ENCODE measurements around the gene TNXB. TPM values are rescaled to one million over a fixed set of nuclear protein-coding genes. Genes with fewer than 3 reads are reported as not detected.
A peak's percentile ranks its signal among the peaks of the same experiment; 100 is the strongest.
"Not testable (repeated sequence)": the region's sequence is repeated elsewhere in the genome, so short reads cannot be mapped to it uniquely, and the experiment has no call there.

The TNXB gene
- total RNA-seq, 3 donors from 2014 or later, result 20.1 to 87.0 (median 36.9) TPM

- H3K36me3 ChIP-seq (ENCODE audit: low read depth), result no peaks in the 10 kb centered on the region
- H3K4me3 ChIP-seq, result no peak overlapping the region
- TF ChIP-seq CTCF (IDR thresholded peaks at IDR 0.05), result no peak
- intact Hi-C loops (cut with DNase I, micrococcal nuclease), result no loop called here
- H3K4me1 ChIP-seq (ENCODE audit: low read depth), result peaks cover 3% of the 10 kb centered on the region
- ATAC-seq (no peak), DNase-seq (no peak)
- no peaks in the 10 kb centered on the region for H3K9me3 ChIP-seq
These were observed 37.1 kb upstream of the TNXB start for GRCh38 chr6:32146287-32146686.

- intact Hi-C loops (cut with DNase I, micrococcal nuclease); H3K4me3 ChIP-seq; H3K9me3 ChIP-seq; H3K36me3 ChIP-seq (ENCODE audit: low read depth); H3K4me1 ChIP-seq (ENCODE audit: low read depth): not testable (repeated sequence)
- DNase-seq (peak; percentile 58 to 73 (median 66)), ATAC-seq (peak; percentile 80)
These were observed 35.1 kb upstream of the TNXB start for GRCh38 chr6:32144238-32144637.

- no peak for DNase-seq
- Histone ChIP-seq H3K4me3 (no peak overlapping the region), H3K9me3 (no peaks in the 10 kb centered on the region), H3K36me3 (ENCODE audit: low read depth) (no peaks in the 10 kb centered on the region), H3K4me1 (ENCODE audit: low read depth) (peaks cover 3% of the 10 kb centered on the region)
- intact Hi-C loops (cut with DNase I, micrococcal nuclease), result no loop called here
- ATAC-seq, result no peak
- no peak for TF ChIP-seq CTCF (IDR thresholded peaks at IDR 0.05)
These were observed 31.4 kb upstream of the TNXB start for GRCh38 chr6:32140420-32141046.

- ATAC-seq (no peak), DNase-seq (no peak)
- Histone ChIP-seq H3K36me3 (ENCODE audit: low read depth) (no peaks in the 10 kb centered on the region), H3K4me1 (ENCODE audit: low read depth) (peaks cover 3% of the 10 kb centered on the region), H3K4me3 (no peak overlapping the region), H3K9me3 (no peaks in the 10 kb centered on the region)
- TF ChIP-seq CTCF (IDR thresholded peaks at IDR 0.05), result no peak
- intact Hi-C loops (cut with DNase I, micrococcal nuclease), result no loop called here
These were observed 30.5 kb upstream of the TNXB start for GRCh38 chr6:32139590-32139989.

GRCh38 chr6:32137454-32137853 lies 28.3 kb upstream of the TNXB start:
- Histone ChIP-seq H3K36me3 (ENCODE audit: low read depth) (no peaks in the 10 kb centered on the region), H3K4me3 (no peak overlapping the region), H3K4me1 (ENCODE audit: low read depth) (peaks cover 2% of the 10 kb centered on the region), H3K9me3 (no peaks in the 10 kb centered on the region)
- intact Hi-C loops (cut with DNase I, micrococcal nuclease), result no loop called here
- no peak for ATAC-seq
- TF ChIP-seq CTCF (IDR thresholded peaks at IDR 0.05), result no peak
- no peak for DNase-seq

GRCh38 chr6:32133786-32134185 lies 24.6 kb upstream of the TNXB start:
- Histone ChIP-seq H3K4me1 (ENCODE audit: low read depth) (peaks cover 7% of the 10 kb centered on the region), H3K4me3 (no peak overlapping the region), H3K9me3 (no peaks in the 10 kb centered on the region), H3K36me3 (ENCODE audit: low read depth) (no peaks in the 10 kb centered on the region)
- TF ChIP-seq CTCF (IDR thresholded peaks at IDR 0.05), result no peak
- DNase-seq (no peak), ATAC-seq (no peak)
- intact Hi-C loops (cut with DNase I, micrococcal nuclease), result no loop called here
